Measurements from ENCODE around the gene BEND3. TPM values are rescaled to one million over a fixed set of nuclear protein-coding genes. Genes with fewer than 3 reads are reported as not detected.

BEND3 gene
- polyA plus RNA-seq, 1 donor from 2014 or later: 5.7 TPM

DNA sequence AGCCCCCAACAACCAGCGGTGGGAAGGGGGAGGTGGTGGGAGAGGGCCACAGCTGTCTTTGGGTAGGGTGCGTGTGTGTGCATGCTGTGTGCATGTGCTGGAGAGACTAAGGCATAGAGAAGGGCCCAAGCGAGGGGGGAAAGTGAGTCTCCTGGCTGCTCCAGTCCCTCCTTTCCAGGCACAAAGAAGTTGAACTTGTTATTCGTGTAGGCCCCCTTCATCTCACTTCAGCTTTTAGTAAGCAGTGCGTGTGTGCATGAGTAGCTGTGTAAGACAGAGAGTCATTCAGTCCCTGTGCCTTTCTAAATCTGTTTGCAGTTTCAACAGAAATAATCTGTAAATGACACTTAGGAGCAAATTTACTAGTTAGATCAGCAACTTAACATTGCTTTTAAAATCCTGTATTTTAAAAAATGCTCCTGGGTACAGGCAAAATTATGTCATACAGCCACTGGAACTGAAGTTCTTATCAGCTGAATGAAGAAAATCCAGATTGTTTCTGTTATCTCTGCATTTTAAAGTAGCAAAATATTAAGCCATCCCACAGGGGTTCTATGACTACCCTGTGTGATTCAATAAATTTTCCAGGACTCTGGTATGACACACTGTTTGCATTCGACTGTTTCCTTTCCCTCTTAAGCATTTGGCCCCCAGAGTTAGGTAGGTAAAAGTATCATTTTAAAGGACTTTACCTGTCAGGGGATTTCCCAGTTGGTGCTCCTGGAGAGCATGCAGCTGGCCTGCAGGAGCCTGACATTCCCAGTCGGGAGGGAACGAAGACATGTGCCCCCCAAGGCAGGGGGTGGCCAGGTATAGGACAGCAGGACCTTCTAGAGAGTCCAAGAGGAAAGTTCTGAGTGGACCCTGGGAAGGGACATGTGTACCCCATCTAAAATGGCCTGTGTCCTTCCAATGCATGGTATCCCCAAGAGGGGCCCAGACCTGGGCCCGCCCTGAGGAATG, 48.3 kb downstream of the BEND3 start:
- TF ChIP-seq POLR2AphosphoS5 (IDR thresholded peaks at IDR 0.05) (no peak), EZH2 (IDR thresholded peaks at IDR 0.05; ENCODE audit: borderline replicate concordance, insufficient read depth, low read length, poor library complexity, severe bottlenecking) (no peak), SMC3 (conservative IDR thresholded peaks at IDR 0.05; ENCODE audit: poor library complexity) (no peak), MXI1 (conservative IDR thresholded peaks at IDR 0.05; ENCODE audit: poor library complexity, severe bottlenecking) (no peak), EP300 (conservative IDR thresholded peaks at IDR 0.05; ENCODE audit: poor library complexity, severe bottlenecking) (no peak), RAD21 (conservative IDR thresholded peaks at IDR 0.05) (no peak)
- TF ChIP-seq, protein P1, sequence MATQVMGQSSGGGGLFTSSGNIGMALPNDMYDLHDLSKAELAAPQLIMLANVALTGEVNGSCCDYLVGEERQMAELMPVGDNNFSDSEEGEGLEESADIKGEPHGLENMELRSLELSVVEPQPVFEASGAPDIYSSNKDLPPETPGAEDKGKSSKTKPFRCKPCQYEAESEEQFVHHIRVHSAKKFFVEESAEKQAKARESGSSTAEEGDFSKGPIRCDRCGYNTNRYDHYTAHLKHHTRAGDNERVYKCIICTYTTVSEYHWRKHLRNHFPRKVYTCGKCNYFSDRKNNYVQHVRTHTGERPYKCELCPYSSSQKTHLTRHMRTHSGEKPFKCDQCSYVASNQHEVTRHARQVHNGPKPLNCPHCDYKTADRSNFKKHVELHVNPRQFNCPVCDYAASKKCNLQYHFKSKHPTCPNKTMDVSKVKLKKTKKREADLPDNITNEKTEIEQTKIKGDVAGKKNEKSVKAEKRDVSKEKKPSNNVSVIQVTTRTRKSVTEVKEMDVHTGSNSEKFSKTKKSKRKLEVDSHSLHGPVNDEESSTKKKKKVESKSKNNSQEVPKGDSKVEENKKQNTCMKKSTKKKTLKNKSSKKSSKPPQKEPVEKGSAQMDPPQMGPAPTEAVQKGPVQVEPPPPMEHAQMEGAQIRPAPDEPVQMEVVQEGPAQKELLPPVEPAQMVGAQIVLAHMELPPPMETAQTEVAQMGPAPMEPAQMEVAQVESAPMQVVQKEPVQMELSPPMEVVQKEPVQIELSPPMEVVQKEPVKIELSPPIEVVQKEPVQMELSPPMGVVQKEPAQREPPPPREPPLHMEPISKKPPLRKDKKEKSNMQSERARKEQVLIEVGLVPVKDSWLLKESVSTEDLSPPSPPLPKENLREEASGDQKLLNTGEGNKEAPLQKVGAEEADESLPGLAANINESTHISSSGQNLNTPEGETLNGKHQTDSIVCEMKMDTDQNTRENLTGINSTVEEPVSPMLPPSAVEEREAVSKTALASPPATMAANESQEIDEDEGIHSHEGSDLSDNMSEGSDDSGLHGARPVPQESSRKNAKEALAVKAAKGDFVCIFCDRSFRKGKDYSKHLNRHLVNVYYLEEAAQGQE (IDR thresholded peaks at IDR 0.05; ENCODE audit: borderline replicate concordance): no peak
- TF ChIP-seq, protein P2, sequence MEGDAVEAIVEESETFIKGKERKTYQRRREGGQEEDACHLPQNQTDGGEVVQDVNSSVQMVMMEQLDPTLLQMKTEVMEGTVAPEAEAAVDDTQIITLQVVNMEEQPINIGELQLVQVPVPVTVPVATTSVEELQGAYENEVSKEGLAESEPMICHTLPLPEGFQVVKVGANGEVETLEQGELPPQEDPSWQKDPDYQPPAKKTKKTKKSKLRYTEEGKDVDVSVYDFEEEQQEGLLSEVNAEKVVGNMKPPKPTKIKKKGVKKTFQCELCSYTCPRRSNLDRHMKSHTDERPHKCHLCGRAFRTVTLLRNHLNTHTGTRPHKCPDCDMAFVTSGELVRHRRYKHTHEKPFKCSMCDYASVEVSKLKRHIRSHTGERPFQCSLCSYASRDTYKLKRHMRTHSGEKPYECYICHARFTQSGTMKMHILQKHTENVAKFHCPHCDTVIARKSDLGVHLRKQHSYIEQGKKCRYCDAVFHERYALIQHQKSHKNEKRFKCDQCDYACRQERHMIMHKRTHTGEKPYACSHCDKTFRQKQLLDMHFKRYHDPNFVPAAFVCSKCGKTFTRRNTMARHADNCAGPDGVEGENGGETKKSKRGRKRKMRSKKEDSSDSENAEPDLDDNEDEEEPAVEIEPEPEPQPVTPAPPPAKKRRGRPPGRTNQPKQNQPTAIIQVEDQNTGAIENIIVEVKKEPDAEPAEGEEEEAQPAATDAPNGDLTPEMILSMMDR (IDR thresholded peaks at IDR 0.05; ENCODE audit: poor library complexity, severe bottlenecking): no peak
- Histone ChIP-seq H3K9me2 (ENCODE audit: insufficient read depth, low read length) (no peaks in the 10 kb centered on the region), H3K4me3 (ENCODE audit: low read length) (no peak overlapping the region), H3K36me3 (ENCODE audit: insufficient read depth, low read length) (no peaks in the 10 kb centered on the region), H3K9me3 (ENCODE audit: low read length) (no peaks in the 10 kb centered on the region), H3K4me2 (ENCODE audit: low read length) (no peak overlapping the region), H3K27me3 (ENCODE audit: insufficient read depth, low read depth, low read length) (no peaks in the 10 kb centered on the region), H4K20me1 (ENCODE audit: insufficient read depth) (no peaks in the 10 kb centered on the region), H3K9ac (ENCODE audit: low read length) (no peak overlapping the region), H3K27ac (ENCODE audit: low read length) (no peak overlapping the region), H3F3A (ENCODE audit: insufficient read depth, low read length, poor library complexity, severe bottlenecking) (no peaks in the 10 kb centered on the region), H2AFZ (ENCODE audit: low read depth, low read length) (no peak overlapping the region), H3K79me2 (replicated peaks; ENCODE audit: insufficient read depth, low read length) (no peaks in the 10 kb centered on the region)

DNA sequence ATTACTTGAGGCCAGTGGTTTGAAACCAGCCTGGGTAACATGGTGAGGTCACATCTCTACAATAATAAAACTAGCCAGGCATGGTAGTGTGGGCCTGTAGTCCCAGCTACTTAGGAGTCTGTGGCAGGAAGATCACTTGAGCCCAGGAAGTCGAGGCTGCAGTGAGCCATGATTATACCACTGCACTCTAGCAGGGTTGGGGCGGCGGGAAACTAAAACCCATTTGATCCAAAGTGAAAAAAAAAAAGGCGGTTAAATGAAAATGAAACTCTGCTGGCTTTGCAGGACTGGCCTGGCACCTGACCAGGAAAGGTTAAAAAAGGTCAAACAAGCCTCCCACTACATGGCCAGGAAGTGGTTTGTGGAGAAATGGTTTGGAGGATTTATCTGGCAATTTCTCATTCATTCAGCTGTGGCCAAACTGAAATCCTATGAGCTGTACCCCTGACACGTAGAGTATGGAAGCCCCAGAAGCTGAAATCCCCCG, 50.7 kb downstream of the BEND3 start:
- H3K4me3 ChIP-seq (ENCODE audit: low read length): no peak overlapping the region
- H3K79me2 ChIP-seq (replicated peaks; ENCODE audit: insufficient read depth, low read length): no peaks in the 10 kb centered on the region
- H3K9me2 ChIP-seq (ENCODE audit: insufficient read depth, low read length): no peaks in the 10 kb centered on the region
- no peak overlapping the region for H3K4me2 ChIP-seq (ENCODE audit: low read length)
- no peaks in the 10 kb centered on the region for H4K20me1 ChIP-seq (ENCODE audit: insufficient read depth)
- no peaks in the 10 kb centered on the region for H3K36me3 ChIP-seq (ENCODE audit: insufficient read depth, low read length)
- no peak overlapping the region for H3K27ac ChIP-seq (ENCODE audit: low read length)
- TF ChIP-seq SMC3 (conservative IDR thresholded peaks at IDR 0.05; ENCODE audit: poor library complexity) (no peak), POLR2AphosphoS5 (IDR thresholded peaks at IDR 0.05) (no peak), EZH2 (IDR thresholded peaks at IDR 0.05; ENCODE audit: borderline replicate concordance, insufficient read depth, low read length, poor library complexity, severe bottlenecking) (no peak), RAD21 (conservative IDR thresholded peaks at IDR 0.05) (no peak), MXI1 (conservative IDR thresholded peaks at IDR 0.05; ENCODE audit: poor library complexity, severe bottlenecking) (no peak), TAF1 (IDR thresholded peaks at IDR 0.05; ENCODE audit: low read depth) (no peak), EP300 (conservative IDR thresholded peaks at IDR 0.05; ENCODE audit: poor library complexity, severe bottlenecking) (no peak)
- TF ChIP-seq, protein P1 (IDR thresholded peaks at IDR 0.05; ENCODE audit: borderline replicate concordance): no peak
- TF ChIP-seq, protein P2 (IDR thresholded peaks at IDR 0.05; ENCODE audit: poor library complexity, severe bottlenecking): no peak
- no peaks in the 10 kb centered on the region for H3F3A ChIP-seq (ENCODE audit: insufficient read depth, low read length, poor library complexity, severe bottlenecking)
- H3K9ac ChIP-seq (ENCODE audit: low read length): no peak overlapping the region
- H3K27me3 ChIP-seq (ENCODE audit: insufficient read depth, low read depth, low read length): no peaks in the 10 kb centered on the region
- H3K9me3 ChIP-seq (ENCODE audit: low read length): no peaks in the 10 kb centered on the region
- no peak overlapping the region for H2AFZ ChIP-seq (ENCODE audit: low read depth, low read length)
